GM12873 (cell line): ENCODE results near the gene ARSA.

Experiments used
- TF ChIP-seq, protein P1 (sequence below): IDR thresholded peaks from 2 replicates; pipeline ENCODE4 v1.5.1; 2012; ENCODE audit warnings: low read depth, mild to moderate bottlenecking, moderate library complexity, low read length, control low read depth; ENCODE audit not compliant: insufficient read depth; ENCODE audit errors: missing control alignments

ARSA gene

DNA sequence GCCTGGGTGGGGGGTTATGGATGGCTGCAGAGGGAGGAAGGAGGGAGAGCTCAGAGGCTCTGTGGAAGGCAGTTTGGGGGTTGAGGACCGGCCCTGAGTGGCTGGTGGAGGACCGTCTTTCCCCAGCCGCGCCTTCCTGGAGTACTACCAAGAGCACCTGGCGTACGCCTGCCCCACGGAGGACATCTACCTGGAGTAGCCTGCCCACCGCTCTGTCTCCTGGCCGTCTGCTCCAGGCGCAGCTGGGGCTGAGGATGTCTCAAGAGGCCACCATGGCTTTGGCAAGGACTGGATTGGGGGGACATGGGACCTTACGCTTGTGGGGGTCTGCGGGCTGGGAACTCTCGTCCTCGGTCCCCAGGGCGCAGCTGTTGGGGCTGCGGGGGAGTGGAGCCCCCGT, 17.4 kb downstream of the ARSA start:
- TF ChIP-seq, protein P1, sequence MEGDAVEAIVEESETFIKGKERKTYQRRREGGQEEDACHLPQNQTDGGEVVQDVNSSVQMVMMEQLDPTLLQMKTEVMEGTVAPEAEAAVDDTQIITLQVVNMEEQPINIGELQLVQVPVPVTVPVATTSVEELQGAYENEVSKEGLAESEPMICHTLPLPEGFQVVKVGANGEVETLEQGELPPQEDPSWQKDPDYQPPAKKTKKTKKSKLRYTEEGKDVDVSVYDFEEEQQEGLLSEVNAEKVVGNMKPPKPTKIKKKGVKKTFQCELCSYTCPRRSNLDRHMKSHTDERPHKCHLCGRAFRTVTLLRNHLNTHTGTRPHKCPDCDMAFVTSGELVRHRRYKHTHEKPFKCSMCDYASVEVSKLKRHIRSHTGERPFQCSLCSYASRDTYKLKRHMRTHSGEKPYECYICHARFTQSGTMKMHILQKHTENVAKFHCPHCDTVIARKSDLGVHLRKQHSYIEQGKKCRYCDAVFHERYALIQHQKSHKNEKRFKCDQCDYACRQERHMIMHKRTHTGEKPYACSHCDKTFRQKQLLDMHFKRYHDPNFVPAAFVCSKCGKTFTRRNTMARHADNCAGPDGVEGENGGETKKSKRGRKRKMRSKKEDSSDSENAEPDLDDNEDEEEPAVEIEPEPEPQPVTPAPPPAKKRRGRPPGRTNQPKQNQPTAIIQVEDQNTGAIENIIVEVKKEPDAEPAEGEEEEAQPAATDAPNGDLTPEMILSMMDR = no peak

DNA sequence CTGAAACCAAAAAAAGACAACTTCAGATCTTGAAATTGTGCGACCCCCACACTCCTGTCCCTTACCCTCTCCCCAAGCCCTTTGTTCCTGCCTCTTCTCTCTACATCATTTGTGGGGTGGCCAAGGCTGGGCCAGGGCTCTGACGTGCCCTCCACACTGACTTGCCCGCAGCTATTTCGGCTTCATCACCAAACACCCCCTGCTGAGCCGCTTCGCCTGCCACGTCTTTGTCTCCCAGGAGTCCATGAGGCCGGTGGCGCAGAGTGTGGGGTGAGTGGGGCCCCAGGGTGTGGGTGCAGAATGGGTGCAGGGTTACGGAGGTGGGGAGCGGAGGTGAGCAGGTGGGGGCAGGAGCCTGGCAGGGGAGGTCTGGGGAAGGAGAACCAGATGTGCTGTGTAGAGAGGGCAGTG, 17.9 kb downstream of the ARSA start:
- TF ChIP-seq, protein P1 = no peak

DNA sequence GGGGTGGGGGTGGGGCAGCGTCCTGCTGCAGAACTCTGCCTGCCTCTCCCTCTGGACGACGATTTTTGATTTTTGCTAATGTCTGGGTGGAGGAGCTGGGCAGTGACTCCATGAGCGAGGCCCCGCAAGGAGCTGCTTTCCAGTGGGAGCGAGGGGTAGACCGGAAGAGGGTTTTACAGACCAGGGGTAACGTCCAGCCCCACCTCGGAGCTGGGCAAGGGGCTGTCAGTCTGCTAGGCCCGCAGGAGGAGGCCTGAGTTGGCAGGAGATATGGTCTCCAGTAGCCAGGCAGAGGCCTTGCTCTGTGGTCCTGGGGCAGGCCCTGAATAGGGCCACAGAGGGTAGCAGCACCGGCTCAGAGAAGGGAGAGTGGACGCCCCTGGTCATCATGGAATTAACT, 18.4 kb downstream of the ARSA start:
- TF ChIP-seq, protein P1 = no peak

DNA sequence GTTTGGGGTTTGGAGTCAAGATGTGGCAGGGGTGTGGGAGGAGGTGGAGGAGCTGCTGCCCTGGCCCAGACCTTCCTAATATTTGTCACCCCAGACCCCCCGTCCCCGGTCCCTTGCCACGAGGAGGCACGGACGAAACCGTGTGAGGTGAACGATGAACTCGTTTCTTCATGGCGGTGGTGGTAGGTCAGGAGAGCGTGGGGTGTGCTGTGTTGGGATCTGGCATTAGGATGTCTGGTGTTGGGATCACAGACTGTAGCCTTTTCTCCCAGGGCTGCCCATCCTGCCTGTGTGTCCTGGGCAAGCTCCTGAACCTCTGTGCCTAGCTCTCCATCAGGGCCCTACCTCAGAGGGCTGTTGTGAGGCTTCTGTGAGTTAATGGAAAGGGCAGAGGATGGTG, 19.0 kb downstream of the ARSA start:
- TF ChIP-seq, protein P1 = no peak

DNA sequence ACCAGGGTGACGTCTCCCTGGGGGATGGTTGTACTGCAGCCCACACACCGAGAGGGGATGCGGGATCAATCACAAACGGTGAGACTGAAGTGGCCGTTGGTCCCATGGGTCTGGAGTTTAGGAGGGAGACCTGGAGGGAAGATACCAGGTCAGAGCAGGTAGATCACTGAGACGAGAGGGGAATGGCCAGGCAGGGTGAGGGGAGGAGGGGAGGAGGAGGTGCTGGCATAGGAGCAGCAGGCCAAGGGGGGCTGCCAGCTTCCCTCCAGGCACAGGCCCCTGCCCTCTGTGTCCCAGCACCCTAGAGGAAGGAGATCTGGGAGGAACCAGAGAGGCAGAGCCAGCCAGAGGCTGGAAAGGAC, 20.3 kb downstream of the ARSA start:
- TF ChIP-seq, protein P1 = no peak

DNA sequence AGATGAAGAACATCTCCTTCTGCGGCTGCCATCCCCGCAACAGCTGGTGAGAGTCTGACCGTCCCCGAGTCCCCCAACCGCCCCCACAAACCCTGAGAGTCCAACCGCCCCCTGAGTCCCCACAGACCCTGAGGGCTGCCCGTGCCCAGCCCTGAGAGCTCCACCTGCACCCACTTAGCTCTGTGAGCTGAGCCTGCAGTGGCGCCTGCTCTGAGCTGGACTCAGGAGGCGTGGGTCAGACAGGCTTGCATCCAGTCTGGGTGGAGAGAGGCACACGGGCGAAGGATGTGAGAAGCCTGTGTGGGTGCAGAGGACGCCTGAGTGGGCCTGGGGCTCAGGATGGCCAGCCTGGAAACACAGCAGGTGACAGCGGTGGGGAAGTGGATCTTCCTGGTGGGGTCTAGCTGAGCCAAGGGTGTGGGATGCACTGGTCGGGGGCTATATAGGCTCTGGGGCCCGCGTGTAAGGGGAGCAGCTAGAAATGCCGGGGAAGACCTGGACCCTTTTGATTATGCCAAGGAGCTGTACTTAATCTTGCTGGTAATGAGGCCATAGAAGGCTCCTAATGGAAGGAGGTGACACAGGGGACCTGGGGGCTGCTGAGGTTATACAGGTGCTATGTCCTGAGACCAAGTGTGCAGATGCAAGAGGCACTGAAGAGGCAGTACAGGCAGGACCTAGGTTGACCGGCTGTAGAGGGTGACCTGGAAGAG, 20.9 kb downstream of the ARSA start:
- TF ChIP-seq, protein P1 = no peak

DNA sequence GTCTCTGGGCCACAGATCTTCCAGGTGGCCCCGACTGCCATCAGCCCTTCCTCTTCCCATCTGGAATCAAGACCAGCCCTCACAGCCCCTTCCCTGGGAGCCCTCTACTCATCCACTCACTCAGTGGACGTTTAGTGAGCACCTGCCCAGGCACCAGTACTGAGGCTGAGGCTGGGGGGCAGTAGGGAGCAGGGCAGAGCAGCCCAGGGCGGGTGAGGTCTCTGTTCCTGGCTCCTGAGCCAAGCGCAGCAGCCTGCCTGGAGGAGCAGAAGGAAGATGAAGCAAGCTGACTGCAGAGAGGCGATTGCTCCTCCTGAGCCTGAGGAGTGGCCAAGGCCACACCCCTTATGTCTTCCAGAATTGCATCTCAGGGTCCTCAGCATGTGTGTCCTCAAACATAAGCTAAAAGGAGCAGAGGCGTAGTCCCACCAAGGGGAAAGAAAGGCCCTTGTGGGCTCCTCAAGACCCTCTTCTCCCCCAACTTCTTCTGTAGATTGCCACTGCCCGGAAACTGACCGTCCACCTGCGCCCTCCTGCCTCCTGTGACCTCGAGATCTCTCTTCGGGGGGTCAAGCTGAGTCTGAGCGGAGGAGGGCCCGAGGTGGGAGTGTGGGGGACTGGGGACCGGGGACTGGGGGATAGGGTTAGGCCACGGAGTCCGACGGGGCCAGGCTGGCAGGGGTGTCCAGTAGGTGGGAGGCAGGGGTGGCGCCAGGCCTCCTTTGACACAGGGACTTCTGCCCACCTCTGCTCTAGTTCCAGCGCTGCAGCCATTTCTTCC, 21.6 kb downstream of the ARSA start:
- TF ChIP-seq, protein P1 = peak; percentile 35
